ENCODE results near the gene CYP26B1. TPM values are rescaled to one million over a fixed set of nuclear protein-coding genes. Genes with fewer than 3 reads are reported as not detected.

The CYP26B1 gene
- total and polyA plus RNA-seq, 4 donors: 0.47 to 1.8 (median 0.65) TPM

GRCh38 chr2:72133721-72134407 is 13.8 kb downstream of the CYP26B1 start:
- H3K4me1 ChIP-seq (ENCODE audit: control insufficient read depth in 4 of 4, insufficient read depth in 4 of 4, low read length in 3 of 4): peaks cover 0 to 12% (median 7%) of the 10 kb centered on the region in 4 donors
- no peak overlapping the region for H3K9ac ChIP-seq (ENCODE audit: low read depth in 1 of 2, low read length in 2 of 2)
- no peaks in the 10 kb centered on the region for H3K9me3 ChIP-seq (ENCODE audit: control insufficient read depth in 4 of 4, low read length in 3 of 4)
- H3K27ac ChIP-seq (ENCODE audit: low read depth in 1 of 2, low read length in 2 of 2): no peak overlapping the region
- no peaks in the 10 kb centered on the region for H3K27me3 ChIP-seq (ENCODE audit: control insufficient read depth in 4 of 4, insufficient read depth in 4 of 4, low read length in 3 of 4)
- H3K36me3 ChIP-seq (ENCODE audit: control insufficient read depth in 4 of 4, insufficient read depth in 3 of 4, low read depth in 1 of 4, low read length in 3 of 4): no peaks in the 10 kb centered on the region
- no peak for DNase-seq (ENCODE audit: low spot score)
- WGBS: 89% methylated on average over 11 of the region's 11 CpGs
- TF ChIP-seq ATF3 (IDR thresholded peaks at IDR 0.05) (no peak), RAD21 (IDR thresholded peaks at IDR 0.05) (no peak), SP1 (IDR thresholded peaks at IDR 0.05) (no peak), CTCF (IDR thresholded peaks at IDR 0.05; ENCODE audit: low read depth, low read length, missing input control) (no peak), RXRA (IDR thresholded peaks at IDR 0.05) (no peak), TAF1 (conservative IDR thresholded peaks at IDR 0.05) (no peak), MAX (IDR thresholded peaks at IDR 0.05) (no peak), HNF4G (IDR thresholded peaks at IDR 0.05) (no peak), REST (IDR thresholded peaks at IDR 0.05) (no peak), EGR1 (IDR thresholded peaks at IDR 0.05; ENCODE audit: low read depth in 2 of 2) (no peak), YY1 (IDR thresholded peaks at IDR 0.05) (no peak), HNF4A (conservative IDR thresholded peaks at IDR 0.05) (no peak)
- no peak overlapping the region for H3K4me3 ChIP-seq (ENCODE audit: low read depth in 1 of 3, low read length in 3 of 3)

GRCh38 chr2:72132981-72133720 is 14.5 kb downstream of the CYP26B1 start:
- Histone ChIP-seq H3K9ac (ENCODE audit: low read depth in 1 of 2, low read length in 2 of 2) (no peak overlapping the region), H3K36me3 (ENCODE audit: control insufficient read depth in 4 of 4, insufficient read depth in 3 of 4, low read depth in 1 of 4, low read length in 3 of 4) (no peaks in the 10 kb centered on the region), H3K4me1 (ENCODE audit: control insufficient read depth in 4 of 4, insufficient read depth in 4 of 4, low read length in 3 of 4) (peaks cover 0 to 5% (median 3%) of the 10 kb centered on the region in 4 donors), H3K4me3 (ENCODE audit: low read depth in 1 of 3, low read length in 3 of 3) (no peak overlapping the region), H3K9me3 (ENCODE audit: control insufficient read depth in 4 of 4, low read length in 3 of 4) (no peaks in the 10 kb centered on the region), H3K27ac (ENCODE audit: low read depth in 1 of 2, low read length in 2 of 2) (no peak overlapping the region), H3K27me3 (ENCODE audit: control insufficient read depth in 4 of 4, insufficient read depth in 4 of 4, low read length in 3 of 4) (no peaks in the 10 kb centered on the region)
- no peak for DNase-seq (ENCODE audit: low spot score)
- TF ChIP-seq EGR1 (IDR thresholded peaks at IDR 0.05; ENCODE audit: low read depth in 2 of 2) (no peak), MAX (IDR thresholded peaks at IDR 0.05) (no peak), HNF4G (IDR thresholded peaks at IDR 0.05) (no peak), JUND (IDR thresholded peaks at IDR 0.05) (no peak), TAF1 (conservative IDR thresholded peaks at IDR 0.05) (no peak), ZBTB33 (IDR thresholded peaks at IDR 0.05) (no peak), RAD21 (IDR thresholded peaks at IDR 0.05) (no peak), YY1 (IDR thresholded peaks at IDR 0.05) (no peak), FOXA1 (IDR thresholded peaks at IDR 0.05) (no peak), ATF3 (IDR thresholded peaks at IDR 0.05) (no peak), NR2F2 (IDR thresholded peaks at IDR 0.05) (no peak), SP1 (IDR thresholded peaks at IDR 0.05) (no peak), HNF4A (conservative IDR thresholded peaks at IDR 0.05) (no peak), GABPA (IDR thresholded peaks at IDR 0.05 in 1 of 2, conservative IDR thresholded peaks at IDR 0.05 in 1 of 2) (no peak), RXRA (IDR thresholded peaks at IDR 0.05) (no peak)
- 96% methylated on average over 29 of the region's 29 CpGs for WGBS

Measured in liver (tissue), 9 donors.